GM18498 (cell line): ENCODE data around the gene HGFAC.

Source experiments
- ATAC-seq: cut with Tn5 transposase; IDR thresholded peaks from one replicate; pipeline ENCODE4 v1.9.1; 2021; ENCODE audit warnings: mild to moderate bottlenecking, moderate library complexity; ENCODE audit not compliant: unreplicated experiment

Gene HGFAC

DNA sequence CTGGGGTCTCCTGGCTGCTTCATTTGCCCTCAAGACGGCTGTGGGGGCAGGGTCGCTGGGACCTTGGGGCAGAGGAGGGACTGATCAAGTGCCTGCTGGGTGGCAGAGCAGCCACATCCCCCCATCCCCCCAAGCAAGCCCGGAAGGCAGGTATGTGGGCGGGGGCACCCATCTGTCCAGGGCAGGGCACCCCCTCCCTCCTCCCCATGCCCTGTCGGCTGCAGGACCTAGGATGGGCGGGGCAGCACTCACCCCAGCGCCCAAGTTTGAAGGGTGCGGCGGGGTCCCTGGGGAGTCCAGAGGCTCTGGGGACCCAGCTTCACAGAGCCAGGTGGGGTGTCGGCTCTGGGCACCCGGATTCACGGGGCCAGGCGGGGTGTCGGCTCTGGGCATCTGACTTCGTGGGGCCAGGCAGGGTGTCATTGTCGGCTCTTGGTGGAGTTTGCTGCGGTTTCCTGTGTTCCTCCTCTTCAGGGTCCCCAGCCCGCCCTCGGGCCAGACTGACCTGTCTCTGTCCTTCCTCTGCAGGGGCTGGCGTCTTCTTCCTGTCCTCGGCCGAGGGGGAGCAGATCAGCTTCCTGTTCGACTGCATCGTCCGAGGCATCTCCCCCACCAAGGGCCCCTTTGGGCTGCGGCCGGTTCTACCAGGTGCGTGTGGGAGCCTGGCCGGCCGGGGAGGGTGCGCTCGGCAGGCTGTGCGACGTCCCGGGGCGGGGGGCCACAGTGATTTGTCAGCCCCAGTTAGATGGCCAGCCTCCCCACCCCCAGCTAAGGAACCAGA, 43.4 kb downstream of the HGFAC start:
- ATAC-seq, result no peak

DNA sequence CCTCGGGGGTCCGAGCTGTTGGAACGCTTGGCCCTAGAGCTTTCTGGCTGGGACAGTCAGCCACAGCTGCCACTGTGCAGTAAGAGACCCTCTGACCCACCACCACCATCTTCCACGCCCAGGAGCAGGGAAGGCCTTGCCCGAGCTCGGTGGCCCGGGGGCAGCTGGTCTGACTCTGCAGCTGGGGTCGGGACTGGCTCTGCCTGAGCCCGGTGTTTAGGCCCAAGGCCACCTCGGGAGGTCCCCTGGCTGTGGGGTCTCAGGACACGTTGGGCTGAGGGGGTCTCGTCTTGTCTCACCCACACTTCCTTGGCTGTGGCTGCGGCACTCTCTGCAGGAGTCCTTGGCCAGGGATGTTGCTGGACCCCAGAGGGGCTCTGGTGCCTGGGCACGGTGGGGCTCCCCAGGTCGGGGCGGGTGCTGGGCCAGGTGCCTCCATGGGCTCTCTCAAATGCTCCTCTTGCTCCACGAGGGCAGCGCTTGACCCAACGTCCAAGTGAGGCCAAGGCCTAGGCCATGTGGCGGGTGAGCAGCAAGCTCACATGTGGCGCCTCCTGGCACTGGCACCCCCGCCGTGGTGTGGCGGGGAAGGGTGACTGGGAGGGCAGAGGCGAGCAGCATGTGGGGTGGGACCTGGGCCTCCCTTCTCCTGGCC, 44.2 kb downstream of the HGFAC start:
- no peak for ATAC-seq

DNA sequence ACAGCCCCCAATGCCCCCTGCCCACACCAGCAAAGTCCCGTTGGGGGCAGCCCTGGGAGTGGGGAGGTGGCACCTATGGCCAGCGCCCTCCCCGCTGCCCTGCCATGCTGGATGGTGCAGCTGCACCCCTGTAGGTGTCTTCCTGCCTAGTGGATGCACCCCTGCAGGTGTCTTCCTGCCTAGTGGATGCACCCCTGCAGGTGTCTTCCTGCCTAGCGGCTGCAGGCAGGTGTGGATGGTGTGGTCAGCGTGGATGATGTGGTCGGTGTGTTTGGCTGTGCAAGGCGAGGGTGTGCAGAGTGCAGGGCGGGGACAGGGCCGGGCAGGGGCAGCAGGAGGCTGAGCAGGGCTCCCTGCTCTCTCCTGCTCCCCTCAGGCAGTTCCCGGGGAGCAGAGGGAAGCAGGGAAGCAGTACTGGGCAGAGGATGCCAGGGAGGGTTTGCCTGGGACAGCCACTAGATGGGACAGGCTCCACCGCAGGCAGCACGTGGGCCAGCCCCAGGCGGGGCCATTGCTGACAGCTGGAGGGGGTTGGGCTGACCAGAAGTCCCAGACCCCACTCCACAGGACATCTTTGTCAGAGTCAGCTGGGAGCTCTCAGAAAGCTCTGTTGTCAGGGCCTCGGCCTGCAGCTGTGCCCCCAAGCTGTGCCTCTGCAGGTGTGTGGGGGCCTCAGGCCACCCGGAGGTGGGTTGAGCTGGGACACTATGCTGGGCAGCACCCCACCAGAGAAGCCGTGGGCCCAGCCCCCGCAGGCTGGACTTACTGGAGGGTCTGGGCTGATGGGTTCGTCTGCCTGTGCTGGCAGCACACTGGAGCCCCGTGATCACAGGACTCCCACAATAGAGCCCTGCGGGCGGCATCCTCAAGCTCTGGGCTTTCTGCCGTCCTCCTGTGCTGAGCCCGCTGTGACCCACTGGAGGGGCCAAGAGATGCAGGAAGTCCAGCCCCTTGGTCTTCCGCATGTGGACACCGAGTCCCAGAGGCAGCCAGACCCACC, 45.1 kb downstream of the HGFAC start:
- no peak for ATAC-seq

DNA sequence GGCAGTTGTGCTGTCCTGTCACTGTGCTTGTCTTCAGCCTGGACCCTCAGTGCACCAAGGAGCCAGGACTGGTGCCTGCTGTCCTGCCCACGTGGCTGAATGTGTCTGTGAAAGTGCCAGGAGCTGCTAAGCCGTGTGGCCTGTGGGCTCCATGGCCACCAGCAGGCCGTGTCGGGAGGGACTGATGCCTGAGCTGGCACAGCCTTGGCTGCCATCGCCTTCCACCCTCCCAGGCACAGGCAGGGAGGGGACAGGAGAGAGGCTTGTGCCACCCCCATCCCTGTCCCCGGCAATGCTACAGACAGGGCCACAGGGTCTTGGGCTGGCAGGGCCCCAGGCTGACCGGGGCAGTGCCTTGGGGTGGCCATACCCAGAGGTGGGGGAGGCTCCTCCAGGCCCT, 46.1 kb downstream of the HGFAC start:
- no peak for ATAC-seq

DNA sequence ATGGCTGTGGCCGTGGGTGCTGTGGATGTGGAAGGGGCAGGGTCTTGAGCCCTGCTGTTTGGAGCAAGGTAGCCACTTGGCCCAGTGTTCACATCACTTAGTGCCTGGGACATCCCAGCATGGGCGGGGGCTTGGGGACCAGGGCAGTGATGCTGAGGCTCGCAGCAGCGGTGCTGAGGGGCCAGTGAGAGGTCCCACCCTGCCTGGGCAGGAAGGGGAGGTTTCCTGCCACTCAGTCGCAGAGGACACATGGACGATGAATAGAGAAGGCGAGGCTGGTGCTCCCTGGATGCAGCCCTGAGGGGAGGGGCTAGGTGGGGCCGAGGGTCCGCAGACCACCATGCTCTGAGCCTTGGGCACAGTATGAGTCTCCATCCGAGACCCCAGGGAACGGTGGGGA, 47.1 kb downstream of the HGFAC start:
- ATAC-seq, result no peak

DNA sequence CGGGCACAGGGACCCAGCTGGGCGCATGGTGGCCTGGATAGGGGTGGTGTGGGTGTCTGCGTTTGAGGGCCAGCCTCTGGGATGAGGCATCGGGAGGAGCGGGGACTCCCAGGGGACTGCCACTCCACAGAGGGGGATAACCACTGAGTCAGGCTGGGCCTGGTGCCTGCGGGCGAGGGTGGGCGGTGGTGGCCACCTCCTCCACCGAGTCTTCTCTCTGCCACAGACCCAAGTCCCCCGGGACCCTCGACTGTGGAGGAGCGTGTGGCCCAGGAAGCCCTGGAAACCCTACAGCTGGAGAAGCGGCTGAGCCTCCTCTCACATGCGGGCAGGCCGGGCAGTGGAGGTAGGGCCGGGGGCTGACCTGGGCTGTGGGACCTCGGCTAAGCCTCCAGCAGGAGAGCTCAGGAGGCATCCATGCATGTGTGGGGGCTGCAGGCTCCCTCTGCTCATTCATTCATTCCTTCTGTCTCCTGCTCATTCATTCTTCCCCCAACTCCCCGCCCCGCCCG, 47.7 kb downstream of the HGFAC start:
- no peak for ATAC-seq

DNA sequence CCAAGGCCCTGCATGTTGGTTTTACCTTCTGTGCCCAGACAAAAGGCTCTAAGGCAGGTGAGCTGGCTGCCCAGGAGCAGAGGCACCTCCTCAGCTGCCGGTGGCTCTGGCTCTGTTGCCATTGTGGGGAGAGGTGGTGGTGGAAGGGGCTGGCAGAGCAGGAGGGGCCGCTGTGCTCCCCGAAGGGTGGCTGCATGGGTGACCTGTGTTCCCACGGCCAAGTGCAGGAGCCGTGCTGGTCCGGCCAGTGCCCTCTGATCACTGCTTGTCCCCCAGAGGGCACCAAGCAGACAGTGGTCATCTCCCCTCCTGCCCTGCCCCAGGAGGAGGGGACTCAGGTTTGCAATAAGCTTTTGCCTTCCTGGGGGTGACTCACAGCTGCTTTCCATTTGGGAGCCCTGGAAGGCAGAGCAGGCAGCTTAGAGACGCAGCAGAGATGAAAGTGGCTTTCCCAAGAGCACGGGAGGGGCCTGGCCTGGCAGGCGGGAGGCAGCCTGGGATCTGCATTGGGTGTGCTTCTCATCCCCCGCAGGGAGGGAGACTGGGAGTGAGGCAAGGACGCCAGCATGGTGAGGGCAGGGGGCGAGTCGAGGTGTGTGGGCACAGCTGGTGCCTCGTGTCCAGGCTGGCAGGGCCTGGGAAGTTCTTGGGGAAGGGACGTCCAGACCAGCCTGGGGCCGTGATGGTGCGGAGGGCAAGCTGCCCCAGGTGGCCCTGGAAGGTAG, 50.1 kb downstream of the HGFAC start:
- no peak for ATAC-seq

DNA sequence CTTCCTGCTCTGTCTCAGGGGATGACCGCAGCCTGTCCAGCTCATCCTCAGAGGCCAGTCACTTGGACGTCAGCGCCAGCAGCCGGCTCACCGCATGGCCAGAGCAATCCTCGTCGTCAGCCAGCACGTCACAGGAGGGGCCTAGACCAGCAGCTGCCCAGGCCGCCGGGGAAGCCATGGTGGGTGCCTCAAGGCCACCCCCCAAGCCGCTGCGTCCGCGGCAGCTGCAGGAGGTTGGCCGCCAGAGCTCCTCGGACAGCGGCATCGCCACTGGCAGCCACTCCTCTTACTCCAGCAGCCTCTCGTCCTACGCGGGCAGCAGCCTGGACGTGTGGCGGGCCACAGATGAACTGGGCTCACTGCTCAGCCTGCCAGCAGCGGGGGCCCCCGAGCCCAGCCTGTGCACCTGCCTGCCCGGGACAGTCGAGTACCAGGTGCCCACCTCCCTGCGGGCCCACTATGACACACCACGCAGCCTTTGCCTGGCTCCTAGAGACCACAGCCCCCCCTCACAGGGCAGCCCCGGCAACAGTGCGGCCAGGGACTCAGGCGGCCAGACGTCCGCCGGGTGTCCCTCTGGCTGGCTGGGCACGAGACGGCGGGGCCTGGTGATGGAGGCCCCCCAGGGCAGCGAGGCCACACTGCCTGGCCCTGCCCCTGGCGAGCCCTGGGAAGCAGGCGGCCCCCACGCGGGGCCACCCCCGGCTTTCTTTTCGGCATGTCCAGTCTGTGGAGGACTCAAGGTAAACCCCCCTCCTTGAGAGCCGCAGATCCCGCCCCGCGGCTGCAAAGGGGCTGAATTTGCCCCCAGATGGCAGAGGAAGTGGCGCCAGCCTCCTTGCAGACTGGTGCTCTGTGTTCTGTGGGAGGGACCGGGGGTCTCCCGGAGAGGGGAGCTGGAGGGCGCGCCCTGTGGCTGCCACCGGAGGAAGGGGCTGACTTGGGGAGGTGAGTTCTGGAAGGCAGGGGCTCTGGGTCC, 51.3 kb downstream of the HGFAC start:
- ATAC-seq, result no peak

DNA sequence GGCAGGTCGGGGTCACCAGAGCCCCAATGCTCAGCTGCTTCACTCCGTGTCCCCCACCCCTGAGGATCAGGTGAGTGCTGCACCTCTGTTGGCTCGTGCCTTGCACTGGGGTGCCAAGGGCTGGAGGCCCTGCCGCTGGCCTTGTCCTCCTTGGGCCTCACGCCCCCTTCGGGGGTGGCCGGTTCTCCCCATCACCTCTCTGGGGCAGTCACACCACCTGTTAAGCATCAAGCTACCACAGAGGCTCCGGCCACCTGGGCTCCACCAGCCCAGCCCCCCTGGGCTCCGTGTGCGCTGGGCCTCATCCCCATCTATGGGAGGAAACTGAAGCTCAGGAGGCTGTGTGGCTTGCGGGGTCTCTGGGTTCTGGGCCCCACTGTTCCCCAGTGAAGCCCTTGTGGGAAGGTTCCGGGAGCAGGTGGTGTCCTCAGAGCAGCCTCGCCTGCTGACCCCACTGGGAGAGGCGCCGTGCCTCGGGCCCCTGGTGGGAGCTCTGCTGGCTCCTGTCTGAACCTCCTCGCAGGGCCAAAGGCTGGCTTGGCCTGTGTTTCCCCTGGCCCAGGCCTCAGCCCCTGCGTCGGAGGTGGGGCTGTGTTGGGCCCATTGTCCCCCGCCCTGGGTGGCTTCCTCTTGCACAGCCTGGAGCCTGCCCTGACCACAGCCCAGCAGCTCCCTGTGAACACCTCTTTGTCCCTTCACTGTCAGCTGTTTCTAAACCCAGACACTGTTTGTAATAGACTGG, 52.1 kb downstream of the HGFAC start:
- no peak for ATAC-seq

DNA sequence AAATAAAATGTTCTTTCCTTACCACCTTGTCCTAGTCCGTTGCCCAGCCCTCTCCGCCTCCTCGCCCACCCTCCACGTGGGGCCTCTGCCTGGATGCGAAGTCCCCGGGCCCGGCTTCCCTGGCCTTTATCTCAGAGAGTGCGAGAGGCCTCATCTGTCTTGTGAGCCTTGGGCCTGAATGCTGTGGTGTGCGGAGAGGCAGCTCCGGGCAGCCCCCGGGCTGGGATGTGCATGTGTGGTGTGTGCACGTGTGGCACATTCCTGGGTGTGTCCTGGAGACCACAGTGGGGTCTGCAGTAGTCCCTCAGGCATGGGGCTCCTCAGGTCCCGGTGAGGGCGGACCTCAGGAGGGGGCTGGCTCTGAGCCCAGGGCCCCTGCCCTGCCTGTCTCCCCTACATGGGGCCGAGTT, 52.7 kb downstream of the HGFAC start:
- ATAC-seq, result no peak

DNA sequence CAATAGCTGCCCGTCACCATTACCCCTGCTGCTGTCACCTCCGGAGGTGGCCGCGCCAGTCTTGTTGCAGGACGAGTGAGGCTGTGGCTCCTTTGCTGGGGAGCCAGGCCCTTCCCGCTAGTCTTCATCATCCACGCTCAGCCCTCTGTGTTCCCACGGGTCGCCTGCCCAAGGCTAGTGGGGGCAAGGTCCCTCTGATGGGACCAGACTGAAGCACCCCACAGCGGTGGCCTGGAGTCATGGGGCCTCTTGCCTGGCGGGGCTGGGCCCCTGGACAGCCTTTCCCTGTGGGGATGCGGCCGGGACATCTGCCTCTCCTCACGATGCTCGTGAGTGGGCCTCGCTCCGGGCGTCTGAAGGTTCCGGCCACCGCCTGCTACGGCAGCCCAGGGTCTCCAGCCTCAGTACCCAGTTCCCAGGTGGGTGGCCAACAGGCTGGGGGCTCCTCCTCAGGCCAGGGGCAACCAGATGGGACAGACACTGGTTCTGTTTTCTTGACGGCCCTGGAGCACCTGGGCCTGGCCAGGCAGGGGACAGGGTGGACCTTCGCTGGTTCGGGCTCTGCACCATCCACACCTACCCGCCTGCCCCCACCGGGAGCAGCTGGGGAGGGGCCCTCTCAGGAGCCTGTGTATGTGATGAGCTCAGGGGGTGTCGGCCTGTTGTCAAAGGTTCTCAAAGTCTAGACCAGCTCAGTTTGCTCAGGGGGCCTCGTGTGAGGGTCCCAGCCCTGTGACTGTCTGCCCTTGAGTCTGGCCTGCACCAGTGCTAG, 53.6 kb downstream of the HGFAC start:
- ATAC-seq, result no peak

DNA sequence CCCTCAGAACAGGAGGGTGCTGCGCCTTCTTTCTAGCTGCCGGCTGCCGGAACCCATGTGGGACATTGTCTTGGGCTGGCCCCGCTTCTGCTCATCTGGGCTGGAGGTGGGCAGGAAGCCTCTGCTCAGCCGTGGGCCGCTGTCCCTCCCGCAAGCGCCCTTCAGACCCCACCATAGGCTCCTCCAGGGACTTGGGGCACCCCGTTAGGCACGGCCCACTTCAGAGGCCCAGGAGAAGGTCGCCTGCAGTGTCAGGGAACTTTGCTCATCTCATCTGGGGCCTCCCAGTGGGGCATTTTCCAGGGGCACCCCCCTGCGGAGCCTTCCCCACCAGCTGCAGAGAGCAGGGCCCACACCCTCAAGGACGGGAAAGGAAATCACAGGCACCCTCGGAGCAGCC, 54.3 kb downstream of the HGFAC start:
- no peak for ATAC-seq

DNA sequence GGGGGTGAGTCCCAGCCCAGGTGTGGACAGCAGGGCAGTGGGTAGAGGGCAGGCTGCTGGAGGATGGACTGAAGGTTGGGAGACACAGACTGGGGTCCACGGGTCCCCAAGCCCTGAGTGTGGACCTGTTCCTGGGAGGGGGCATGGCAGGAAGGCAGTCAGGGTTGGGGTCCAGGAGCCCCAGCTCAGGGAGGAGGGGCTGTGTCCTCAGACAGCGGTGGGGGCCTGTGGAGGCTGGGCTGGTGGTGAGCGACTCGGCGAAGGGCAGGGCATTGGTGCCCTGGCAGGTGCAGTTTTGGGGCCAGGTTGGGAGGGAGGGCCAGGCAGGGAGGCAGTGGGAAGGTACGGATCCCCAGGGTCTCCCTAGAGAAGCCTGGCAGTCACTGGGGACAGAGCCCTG, 55.3 kb downstream of the HGFAC start:
- ATAC-seq, result no peak

DNA sequence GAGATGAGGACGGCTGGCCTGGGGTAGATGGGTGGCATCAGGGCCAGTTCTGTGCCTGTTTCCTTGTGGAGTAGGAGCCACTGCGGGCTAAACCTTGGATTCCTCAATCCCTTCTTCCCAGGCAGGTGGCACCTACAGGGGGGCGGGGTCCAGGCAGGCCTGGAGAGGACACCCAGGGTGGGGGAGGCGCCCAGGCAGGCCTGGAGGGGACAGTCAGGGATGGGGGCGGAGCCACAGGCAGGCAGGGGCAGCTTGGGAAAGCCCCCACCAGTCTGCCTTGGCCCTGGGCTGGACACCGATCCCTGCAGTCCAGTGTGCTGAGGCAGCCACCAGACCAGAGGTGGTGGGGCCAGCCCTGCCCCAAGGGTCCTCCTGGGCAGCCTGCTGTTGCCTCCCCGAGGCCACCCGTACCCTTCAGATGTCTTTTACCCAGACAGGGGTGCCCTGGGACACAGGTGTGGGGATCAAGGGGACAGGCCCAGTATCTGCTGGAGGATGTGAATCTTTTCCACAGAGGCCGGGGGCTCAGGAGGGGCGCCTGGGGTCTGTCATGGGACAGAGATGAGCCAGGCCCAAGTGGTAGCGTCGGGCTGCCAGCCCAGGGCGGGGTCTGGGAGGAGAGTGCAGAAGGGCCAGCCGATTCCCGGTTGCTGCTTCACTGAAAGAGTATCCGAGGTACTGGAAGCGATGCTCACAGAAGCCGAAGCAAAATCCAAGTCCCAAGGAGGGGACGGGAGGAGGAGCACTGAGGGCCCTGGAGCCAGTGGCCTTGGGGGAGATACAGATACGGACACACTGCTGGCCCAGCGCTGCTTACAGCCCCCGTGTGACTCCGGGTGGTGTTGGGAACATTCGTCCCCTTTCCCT, 56.0 kb downstream of the HGFAC start:
- ATAC-seq, result no peak

DNA sequence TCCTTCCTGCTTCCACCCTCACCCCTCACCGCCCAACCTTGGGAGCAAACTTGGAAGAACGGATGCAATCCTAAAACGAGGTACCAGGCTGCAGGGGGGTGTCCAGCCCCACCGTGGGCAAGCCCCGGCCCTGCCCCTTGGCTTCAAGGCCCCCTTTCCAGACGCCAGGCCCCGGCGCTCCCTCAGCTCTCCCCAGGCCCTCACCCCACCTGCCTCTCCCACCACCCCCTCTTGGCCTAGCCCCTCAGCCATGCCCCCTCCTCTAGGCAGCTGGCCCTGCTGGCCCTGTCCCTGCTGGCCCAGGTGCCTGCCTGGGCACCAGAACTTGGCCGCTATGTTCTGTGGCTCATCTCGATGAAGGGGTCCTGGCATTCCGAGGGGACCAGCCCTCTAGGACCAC, 56.6 kb downstream of the HGFAC start:
- no peak for ATAC-seq
